Measurements from ENCODE around the gene ASGR2.

- TF ChIP-seq CTCF (IDR thresholded peaks at IDR 0.05) (no peak), POLR2A (IDR thresholded peaks at IDR 0.05) (no peak)
These were observed 10.3 kb upstream of the ASGR2 start for GRCh38 chr17:7124923-7125322.

Data from thyroid gland (tissue), 4 donors.